ENCODE data around the gene C2orf66.
A peak's percentile ranks its signal among the peaks of the same experiment; 100 is the strongest.

Gene C2orf66

GRCh38 chr2:196836440-196836839 lies 27.3 kb upstream of the C2orf66 start:
- H3K4me3 ChIP-seq = no peak overlapping the region
- peak overlapping the region; percentile 22 for H3K27ac ChIP-seq
- DNase-seq (ENCODE audit: low read depth, low spot score) = no peak
- H3K36me3 ChIP-seq (ENCODE audit: insufficient read depth, low read length) = peaks cover 31% of the 10 kb centered on the region
- no peak overlapping the region for H3K9ac ChIP-seq (ENCODE audit: insufficient read length)
- no peaks in the 10 kb centered on the region for H3K9me3 ChIP-seq (ENCODE audit: low read depth, low read length)
- TF ChIP-seq FOXP2 (optimal IDR thresholded peaks at IDR 0.05; ENCODE audit: control extremely low read depth, extremely low read length, insufficient read depth) (no peak), EZH2 (IDR thresholded peaks at IDR 0.05) (no peak), POLR2AphosphoS5 (IDR thresholded peaks at IDR 0.05; ENCODE audit: borderline replicate concordance, low read depth, low read length) (no peak)

- H3K27ac ChIP-seq = no peak overlapping the region
- no peak overlapping the region for H3K4me3 ChIP-seq
- TF ChIP-seq EZH2 (IDR thresholded peaks at IDR 0.05) (no peak), FOXP2 (optimal IDR thresholded peaks at IDR 0.05; ENCODE audit: control extremely low read depth, extremely low read length, insufficient read depth) (no peak), POLR2AphosphoS5 (IDR thresholded peaks at IDR 0.05; ENCODE audit: borderline replicate concordance, low read depth, low read length) (no peak)
- no peak overlapping the region for H3K9ac ChIP-seq (ENCODE audit: insufficient read length)
- DNase-seq (ENCODE audit: low read depth, low spot score) = no peak
- H3K9me3 ChIP-seq (ENCODE audit: low read depth, low read length) = no peaks in the 10 kb centered on the region; the same call in 1 of the 2 replicates
- no peaks in the 10 kb centered on the region for H3K36me3 ChIP-seq (ENCODE audit: insufficient read depth, low read length)
These were observed 21.5 kb upstream of the C2orf66 start for GRCh38 chr2:196830701-196831100.

- Histone ChIP-seq H3K9ac (ENCODE audit: insufficient read length) (no peak overlapping the region), H3K4me3 (no peak overlapping the region), H3K27ac (peak overlapping the region; percentile 55; the same call in 1 of the 2 replicates), H3K36me3 (ENCODE audit: insufficient read depth, low read length) (no peaks in the 10 kb centered on the region), H3K9me3 (ENCODE audit: low read depth, low read length) (no peaks in the 10 kb centered on the region; the same call in 1 of the 2 replicates)
- TF ChIP-seq POLR2AphosphoS5 (IDR thresholded peaks at IDR 0.05; ENCODE audit: borderline replicate concordance, low read depth, low read length) (no peak), FOXP2 (optimal IDR thresholded peaks at IDR 0.05; ENCODE audit: control extremely low read depth, extremely low read length, insufficient read depth) (no peak), EZH2 (IDR thresholded peaks at IDR 0.05) (no peak)
- no peak for DNase-seq (ENCODE audit: low read depth, low spot score)
These were observed 18.2 kb upstream of the C2orf66 start for GRCh38 chr2:196827356-196827755.

GRCh38 chr2:196823750-196824522 lies 14.8 kb upstream of the C2orf66 start:
- H3K9me3 ChIP-seq (ENCODE audit: low read depth, low read length) = no peaks in the 10 kb centered on the region
- H3K9ac ChIP-seq (ENCODE audit: insufficient read length) = no peak overlapping the region
- no peak for DNase-seq (ENCODE audit: low read depth, low spot score)
- H3K36me3 ChIP-seq (ENCODE audit: insufficient read depth, low read length) = 0 out of 2 replicates have a peak, but pooled peaks cover 4% of the 10 kb centered on the region
- H3K4me3 ChIP-seq = no peak overlapping the region
- TF ChIP-seq EZH2 (IDR thresholded peaks at IDR 0.05) (no peak), FOXP2 (optimal IDR thresholded peaks at IDR 0.05; ENCODE audit: control extremely low read depth, extremely low read length, insufficient read depth) (no peak), POLR2AphosphoS5 (IDR thresholded peaks at IDR 0.05; ENCODE audit: borderline replicate concordance, low read depth, low read length) (no peak)
- H3K27ac ChIP-seq = no peak overlapping the region

GRCh38 chr2:196821195-196821594 lies 12.0 kb upstream of the C2orf66 start:
- H3K36me3 ChIP-seq (ENCODE audit: insufficient read depth, low read length) = 0 out of 2 replicates have a peak, but pooled peaks cover 4% of the 10 kb centered on the region
- TF ChIP-seq FOXP2 (optimal IDR thresholded peaks at IDR 0.05; ENCODE audit: control extremely low read depth, extremely low read length, insufficient read depth) = no peak
- no peak for TF ChIP-seq EZH2 (IDR thresholded peaks at IDR 0.05)
- TF ChIP-seq POLR2AphosphoS5 (IDR thresholded peaks at IDR 0.05; ENCODE audit: borderline replicate concordance, low read depth, low read length) = no peak
- H3K4me3 ChIP-seq = no peak overlapping the region
- H3K27ac ChIP-seq = no peak overlapping the region
- no peak overlapping the region for H3K9ac ChIP-seq (ENCODE audit: insufficient read length)
- H3K9me3 ChIP-seq (ENCODE audit: low read depth, low read length) = no peaks in the 10 kb centered on the region
- DNase-seq (ENCODE audit: low read depth, low spot score) = no peak

DNA sequence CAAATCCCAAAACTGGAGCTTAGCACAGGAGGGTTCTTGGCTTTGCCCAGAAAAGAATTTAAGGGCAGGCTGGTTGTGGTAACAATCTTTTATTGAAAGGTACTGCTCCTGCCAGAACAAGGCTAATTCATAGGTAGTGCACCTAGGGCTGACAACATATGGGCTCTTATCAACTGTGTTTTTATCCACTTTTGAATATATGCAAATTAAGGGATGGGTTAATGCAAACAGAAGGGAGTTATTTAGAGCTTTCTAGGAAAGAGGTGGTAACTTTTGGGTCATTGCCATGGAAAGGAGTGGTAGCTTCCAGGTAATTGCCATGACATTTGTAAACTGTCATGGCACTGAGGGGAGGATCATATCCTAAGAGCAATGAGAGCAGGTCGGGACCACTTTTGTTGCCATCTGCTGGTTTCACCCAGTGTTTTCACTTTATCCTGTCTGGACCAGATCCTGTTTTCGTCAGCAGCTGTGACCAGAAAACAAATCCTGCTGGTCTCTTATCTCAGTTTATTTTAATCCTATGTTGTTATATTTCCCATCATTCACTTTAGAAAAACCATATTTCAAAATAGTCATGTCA lies 981 bp downstream of the C2orf66 start:
- no peak for TF ChIP-seq FOXP2 (optimal IDR thresholded peaks at IDR 0.05; ENCODE audit: control extremely low read depth, extremely low read length, insufficient read depth)
- no peak for TF ChIP-seq EZH2 (IDR thresholded peaks at IDR 0.05)
- no peak for TF ChIP-seq POLR2AphosphoS5 (IDR thresholded peaks at IDR 0.05; ENCODE audit: borderline replicate concordance, low read depth, low read length)
- no peak overlapping the region for H3K4me3 ChIP-seq
- no peak overlapping the region for H3K9ac ChIP-seq (ENCODE audit: insufficient read length)
- no peaks in the 10 kb centered on the region for H3K36me3 ChIP-seq (ENCODE audit: insufficient read depth, low read length)
- no peak overlapping the region for H3K27ac ChIP-seq
- H3K9me3 ChIP-seq (ENCODE audit: low read depth, low read length) = no peaks in the 10 kb centered on the region
- DNase-seq (ENCODE audit: low read depth, low spot score) = no peak

GRCh38 chr2:196804381-196804780 lies 4.8 kb downstream of the C2orf66 start:
- H3K4me3 ChIP-seq = no peak overlapping the region
- H3K36me3 ChIP-seq (ENCODE audit: insufficient read depth, low read length) = no peaks in the 10 kb centered on the region
- H3K27ac ChIP-seq = no peak overlapping the region
- no peak for DNase-seq (ENCODE audit: low read depth, low spot score)
- H3K9ac ChIP-seq (ENCODE audit: insufficient read length) = no peak overlapping the region
- no peaks in the 10 kb centered on the region for H3K9me3 ChIP-seq (ENCODE audit: low read depth, low read length)
- no peak for TF ChIP-seq POLR2AphosphoS5 (IDR thresholded peaks at IDR 0.05; ENCODE audit: borderline replicate concordance, low read depth, low read length)
- TF ChIP-seq EZH2 (IDR thresholded peaks at IDR 0.05) = no peak
- TF ChIP-seq FOXP2 (optimal IDR thresholded peaks at IDR 0.05; ENCODE audit: control extremely low read depth, extremely low read length, insufficient read depth) = no peak

GRCh38 chr2:196802401-196802800 lies 6.8 kb downstream of the C2orf66 start:
- H3K9ac ChIP-seq (ENCODE audit: insufficient read length) = no peak overlapping the region
- TF ChIP-seq EZH2 (IDR thresholded peaks at IDR 0.05) (no peak), FOXP2 (optimal IDR thresholded peaks at IDR 0.05; ENCODE audit: control extremely low read depth, extremely low read length, insufficient read depth) (no peak), POLR2AphosphoS5 (IDR thresholded peaks at IDR 0.05; ENCODE audit: borderline replicate concordance, low read depth, low read length) (no peak)
- no peaks in the 10 kb centered on the region for H3K9me3 ChIP-seq (ENCODE audit: low read depth, low read length)
- peaks cover 5% of the 10 kb centered on the region for H3K36me3 ChIP-seq (ENCODE audit: insufficient read depth, low read length)
- no peak for DNase-seq (ENCODE audit: low read depth, low spot score)
- H3K27ac ChIP-seq = no peak overlapping the region
- H3K4me3 ChIP-seq = no peak overlapping the region
